COLO668 (cell line): ENCODE results near the gene MYT1.
"Not testable (repeated sequence)": the region's sequence is repeated elsewhere in the genome, so short reads cannot be mapped to it uniquely, and the experiment has no call there.

Experiments
- DNase-seq: peaks from one replicate; lab custom pipeline; 2025; ENCODE audit not compliant: unreplicated experiment; lab: John Stamatoyannopoulos, UW

The MYT1 gene

DNA sequence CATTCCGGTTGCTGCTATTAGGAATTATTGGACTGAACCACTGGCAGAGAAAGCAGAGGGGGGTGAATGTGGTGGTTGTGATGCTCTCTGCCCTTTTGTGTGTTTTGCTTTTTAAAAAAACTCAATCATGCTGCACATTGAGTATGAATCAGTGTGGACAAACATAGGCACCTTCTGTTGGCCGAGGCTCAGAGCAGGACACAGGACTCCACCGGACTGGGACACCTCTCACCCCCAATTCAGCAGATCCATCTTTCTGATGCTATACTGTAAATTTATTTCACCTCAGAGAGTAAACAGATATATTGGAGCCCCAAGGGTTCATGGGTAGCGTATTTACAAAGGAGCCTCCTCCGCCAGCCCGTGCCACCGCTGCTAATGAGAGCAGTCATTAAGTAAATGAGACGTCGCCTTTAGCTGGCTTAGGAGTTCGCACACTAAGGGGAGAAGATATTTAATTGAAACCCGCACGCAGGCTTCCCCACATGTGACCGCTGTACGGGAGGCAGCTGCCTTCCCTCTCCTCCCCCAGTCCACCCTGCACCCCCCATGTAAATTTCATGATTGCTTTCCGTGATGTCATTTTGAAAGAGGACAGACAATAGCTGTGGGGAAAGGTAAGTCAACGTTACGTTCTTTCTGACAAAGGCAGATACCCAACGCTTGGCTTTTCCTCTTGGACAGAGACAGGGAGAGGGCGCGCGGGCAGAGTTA is at the start of gene MYT1:
Gene MYT1 (plus strand): TSS at position 330 of the 714 bp plus-strand sequence. CDS start 34,410 bp downstream, outside the sequence.
- DNase-seq = peak; percentile 76

DNA sequence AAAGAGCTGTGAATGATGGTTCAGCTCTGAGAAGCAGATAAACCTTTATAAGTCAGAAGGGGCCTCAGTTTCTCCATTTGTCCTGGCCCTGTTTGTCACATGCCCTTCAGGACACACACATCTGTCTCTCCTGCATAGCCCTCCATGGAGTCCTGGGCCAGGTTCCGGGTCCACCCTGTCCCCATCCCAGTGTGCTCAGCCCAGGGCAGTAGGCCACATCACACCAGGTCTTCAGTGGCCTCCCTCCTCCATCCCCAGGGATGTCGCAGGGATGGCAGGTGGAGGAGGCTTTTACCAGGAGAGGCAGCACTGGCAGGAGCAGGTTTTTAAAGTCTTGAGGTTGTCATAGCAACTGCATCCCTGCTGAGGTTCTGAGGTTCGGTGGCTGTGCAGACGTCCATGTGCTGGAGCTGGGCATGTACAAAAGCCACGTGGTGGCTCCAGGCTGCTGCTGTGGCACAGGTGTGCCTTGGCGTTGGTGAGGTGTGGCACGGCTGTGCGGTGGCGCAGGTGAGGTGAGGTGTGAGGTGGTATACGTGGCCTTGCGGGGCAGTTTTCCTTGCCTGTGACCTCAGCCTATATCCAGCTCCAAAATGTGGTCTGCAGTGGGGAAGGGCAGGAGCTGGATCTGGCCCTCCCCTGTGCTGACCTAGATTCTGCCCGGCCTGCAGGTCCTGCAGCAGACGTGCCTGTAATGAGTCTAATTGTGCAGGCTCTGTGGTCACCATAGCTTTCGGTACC is 48.9 kb upstream of the MYT1 start:
- DNase-seq = no peak

DNA sequence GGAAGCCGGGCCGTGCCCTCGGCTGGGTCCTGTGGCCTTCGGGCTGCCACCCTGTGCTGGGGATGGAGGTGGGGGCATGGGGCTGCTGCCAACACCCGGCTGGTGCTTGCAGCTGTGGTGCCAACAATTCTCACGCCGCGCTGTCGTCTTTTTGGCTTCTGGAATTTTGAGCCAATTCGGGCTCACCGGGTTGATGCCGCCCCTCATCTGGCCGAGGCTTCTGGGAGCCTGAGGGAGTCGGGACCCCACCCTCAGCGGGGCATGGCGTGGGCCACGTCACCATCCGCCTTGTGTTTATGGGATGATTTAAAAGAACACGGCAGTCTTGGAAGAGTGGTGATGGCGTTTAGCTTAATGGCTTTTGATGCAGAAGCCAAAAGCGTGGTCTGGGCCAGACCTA is 48.2 kb upstream of the MYT1 start:
- DNase-seq = no peak

DNA sequence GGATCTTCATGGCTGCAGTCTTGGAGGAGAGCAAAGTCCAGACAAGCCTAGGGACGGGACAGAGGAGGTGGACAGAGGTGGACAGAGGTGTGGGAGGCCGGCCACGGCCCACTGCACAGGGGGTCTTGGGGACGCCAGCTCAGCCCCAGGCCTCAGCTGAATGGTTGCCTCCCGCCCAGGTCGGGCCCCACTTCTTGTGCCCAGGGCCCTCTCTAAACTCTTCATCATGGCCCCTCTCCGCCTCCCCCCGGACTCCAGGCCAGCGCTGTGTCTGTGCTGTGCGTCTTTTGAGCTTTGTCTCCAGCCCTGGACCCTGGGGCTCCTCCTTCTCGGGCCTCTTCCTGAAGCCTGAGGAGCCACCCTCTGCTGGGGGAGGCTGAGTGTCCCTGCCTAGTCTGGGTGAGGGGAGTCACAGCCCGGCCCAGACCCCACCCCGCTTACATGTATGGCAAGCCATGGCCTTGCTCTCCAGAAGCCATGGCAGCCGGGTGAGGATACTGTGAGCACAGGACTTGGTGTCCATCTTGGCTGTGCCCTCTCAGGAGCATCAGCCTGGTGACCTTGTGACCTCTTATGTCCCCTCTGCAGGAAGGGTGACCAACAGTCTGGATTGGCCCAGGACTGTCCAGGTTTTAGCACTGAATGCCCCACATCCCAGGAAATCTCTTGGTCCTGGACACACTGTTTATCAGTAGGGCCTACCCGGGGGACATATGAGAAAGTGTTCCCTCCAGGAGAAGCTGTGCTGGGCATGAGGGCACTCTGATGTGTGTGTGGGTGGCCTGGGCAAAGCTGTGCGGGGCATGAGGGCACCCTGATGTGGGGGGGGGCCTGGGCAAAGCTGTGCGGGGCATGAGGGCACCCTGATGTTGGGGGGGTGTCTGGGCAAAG is 47.5 kb upstream of the MYT1 start:
- DNase-seq = no peak

DNA sequence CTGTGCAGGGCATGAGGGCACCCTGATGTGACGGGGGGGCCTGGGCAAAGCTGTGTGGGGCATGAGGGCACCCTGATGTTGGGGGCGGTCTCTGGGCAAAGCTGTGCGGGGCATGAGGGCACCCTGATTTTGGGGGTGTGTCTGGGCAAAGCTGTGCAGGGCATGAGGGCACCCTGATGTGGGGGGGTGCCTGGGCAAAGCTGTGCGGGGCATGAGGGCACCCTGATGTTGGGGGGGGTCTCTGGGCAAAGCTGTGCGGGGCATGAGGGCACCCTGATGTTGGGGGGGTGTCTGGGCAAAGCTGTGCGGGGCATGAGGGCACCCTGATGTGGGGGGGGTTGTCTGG is 46.8 kb upstream of the MYT1 start:
- DNase-seq = not testable (repeated sequence)

DNA sequence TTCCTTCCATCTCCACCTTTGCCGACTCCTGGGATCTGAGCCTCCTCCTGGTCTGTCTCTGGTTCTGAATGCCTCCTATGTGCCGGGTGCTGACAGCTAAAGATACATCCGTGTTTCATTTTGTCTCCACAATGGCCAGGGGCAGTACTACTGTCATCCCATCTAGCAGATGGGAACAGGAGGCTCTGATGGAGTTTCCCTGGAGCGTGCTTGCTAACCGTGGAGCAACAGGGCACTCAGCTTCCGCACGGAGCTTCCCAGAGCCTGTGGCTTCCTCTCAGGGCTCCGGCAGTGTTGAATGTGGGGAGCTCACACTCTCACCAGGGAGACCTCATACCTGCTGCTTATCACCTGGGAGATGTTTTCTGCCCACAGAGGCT is 45.0 kb upstream of the MYT1 start:
- no peak for DNase-seq

DNA sequence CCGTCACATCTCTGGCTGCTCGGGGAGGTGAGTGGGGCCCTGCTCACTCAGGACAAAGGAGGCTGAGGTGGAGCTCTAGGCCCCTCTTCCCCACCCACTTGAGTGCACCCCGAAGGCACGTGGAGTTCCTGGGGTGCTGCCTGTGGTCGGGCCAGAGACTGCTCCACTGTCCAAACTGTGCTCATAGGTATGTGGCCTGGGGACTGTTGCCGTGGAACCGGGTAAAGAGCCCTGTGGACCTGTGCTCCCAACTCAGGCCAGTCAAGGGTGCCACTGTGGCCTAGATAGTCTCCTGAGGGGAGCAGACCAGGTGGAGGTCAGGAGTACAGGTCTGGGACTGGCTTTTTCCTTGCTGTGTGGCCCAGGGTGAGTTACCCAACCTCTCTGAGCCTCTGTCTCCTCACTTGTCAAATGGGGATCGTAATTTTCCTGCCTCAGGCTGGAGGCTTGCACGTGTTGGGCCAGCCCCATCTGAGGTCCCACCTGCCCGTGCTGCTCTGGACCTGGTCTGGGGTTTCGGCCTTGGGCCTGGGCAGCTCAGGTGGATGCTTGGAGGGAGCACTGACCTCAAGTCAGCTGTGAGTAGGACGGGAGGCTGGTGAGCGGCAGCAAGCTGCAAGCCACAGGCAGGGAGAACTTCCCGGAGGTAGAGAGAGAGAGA is 44.4 kb upstream of the MYT1 start:
- no peak for DNase-seq

DNA sequence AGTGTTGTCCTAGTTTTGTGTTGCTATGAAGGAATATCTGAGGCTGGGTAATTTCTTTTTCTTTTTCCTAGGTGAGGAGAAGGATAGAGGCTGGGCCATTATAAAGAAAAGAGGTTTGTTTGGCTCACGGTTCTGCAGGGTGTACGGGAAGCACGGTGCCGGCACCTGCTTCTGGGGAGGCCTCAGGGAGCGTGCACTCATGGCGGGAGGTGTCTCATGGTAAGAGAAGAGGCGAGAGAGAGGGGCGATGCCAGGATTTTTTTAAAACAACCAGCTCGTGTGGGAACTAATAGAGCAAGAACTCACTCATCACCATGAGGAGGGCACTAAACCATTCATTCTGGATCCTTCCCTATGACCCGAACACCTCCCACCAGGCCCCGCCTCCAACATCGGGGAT is 42.7 kb upstream of the MYT1 start:
- no peak for DNase-seq

DNA sequence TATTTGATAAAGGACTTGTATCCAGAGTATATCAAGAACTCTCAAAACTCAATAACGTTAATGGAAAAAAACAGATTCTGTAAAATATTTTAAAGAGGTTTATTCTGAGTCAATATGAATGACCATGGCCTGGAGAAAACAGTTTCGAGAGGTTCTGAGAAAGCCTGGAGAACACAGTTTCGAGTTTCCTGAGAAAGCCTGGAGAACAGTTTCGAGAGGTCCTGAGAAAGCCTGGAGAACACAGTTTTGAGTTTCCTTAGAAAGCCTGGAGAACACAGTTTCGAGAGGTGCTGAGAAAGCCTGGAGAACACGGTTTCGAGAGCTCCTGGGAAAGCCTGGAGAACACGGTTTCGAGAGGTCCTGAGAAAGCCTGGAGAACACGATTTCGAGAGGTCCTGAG is 41.3 kb upstream of the MYT1 start:
- not testable (repeated sequence) for DNase-seq

DNA sequence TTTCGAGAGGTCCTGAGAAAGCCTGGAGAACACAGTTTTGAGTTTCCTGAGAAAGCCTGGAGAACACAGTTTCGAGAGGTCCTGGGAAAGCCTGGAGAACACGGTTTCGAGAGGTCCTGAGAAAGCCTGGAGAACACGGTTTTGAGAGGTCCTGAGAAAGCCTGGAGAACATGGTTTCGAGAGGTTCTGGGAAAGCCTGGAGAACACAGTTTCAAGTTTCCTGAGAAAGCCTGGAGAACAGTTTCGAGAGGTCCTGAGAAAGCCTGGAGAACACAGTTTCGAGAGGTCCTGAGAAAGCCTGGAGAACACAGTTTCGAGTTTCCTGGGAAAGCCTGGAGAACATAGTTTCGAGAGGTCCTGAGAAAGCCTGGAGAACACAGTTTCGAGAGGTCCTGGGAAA is 40.7 kb upstream of the MYT1 start:
- DNase-seq = not testable (repeated sequence)

DNA sequence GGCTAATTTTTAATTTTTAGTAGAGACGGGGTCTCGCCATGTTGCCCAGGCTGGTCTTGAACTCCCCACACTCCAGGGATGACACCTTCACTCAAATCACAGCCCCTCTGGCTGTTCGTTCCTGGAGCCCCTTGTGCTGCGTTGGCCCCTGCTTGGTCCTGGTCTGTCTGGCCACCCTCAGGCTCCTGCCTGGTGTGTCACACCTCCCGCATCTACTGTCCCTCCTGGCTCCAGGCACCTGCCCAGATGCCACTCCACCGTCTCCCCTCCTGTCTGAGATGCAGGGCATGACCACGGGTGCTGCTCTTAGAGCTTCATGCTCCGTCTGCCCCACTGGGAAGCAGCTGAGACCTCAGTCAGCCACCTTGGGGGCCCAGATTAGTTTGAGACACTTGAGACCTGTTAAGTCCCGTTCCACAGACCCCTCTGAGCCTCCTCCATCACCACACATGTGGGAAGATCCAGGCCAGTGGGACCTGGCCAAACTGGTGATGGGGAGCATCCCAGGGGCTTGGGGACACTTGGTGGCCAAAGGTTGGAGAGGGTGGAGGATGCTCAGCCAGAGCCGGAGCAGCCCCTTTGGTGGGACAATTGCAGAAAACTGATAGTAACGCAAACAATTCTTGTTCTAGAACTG is 35.0 kb upstream of the MYT1 start:
- DNase-seq = no peak

DNA sequence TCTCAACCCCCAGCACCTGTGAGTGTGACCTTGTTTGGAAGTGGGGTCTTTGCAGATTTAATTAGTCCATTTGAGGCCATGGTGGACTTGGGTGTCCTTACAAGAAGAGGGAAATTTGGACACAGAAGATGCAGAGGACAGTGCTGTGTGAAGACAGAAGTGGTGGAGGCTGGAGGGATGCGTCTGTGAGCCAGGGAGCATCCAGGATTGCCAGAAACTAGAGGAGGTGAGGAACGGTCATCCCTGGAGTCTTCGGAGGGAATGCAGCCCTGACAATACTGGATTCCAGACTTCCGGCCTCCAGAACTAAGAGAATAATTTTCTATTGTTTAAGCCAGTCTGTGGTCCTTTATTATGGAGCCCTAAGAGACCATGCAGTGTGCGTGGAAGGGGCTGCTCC is 34.0 kb upstream of the MYT1 start:
- DNase-seq = no peak

DNA sequence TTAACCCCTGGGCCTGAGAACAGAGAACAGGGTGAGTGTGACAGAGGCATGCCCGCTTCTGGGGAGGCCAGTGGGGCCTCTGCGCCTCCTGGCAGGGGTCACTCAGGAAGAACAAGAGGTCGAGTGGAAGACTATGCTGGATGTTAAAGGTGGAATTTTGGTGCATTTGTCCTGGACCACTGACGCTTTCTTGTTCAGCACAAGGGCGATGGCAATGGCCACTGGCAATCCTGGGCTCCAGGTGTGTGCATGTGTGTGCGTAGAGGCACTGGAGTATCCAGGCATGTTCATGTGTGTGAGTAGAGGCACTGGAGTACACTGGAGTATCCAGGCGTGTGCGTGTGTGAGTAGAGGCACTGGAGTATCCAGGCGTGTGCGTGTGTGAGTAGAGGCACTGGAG is 33.4 kb upstream of the MYT1 start:
- DNase-seq = no peak

DNA sequence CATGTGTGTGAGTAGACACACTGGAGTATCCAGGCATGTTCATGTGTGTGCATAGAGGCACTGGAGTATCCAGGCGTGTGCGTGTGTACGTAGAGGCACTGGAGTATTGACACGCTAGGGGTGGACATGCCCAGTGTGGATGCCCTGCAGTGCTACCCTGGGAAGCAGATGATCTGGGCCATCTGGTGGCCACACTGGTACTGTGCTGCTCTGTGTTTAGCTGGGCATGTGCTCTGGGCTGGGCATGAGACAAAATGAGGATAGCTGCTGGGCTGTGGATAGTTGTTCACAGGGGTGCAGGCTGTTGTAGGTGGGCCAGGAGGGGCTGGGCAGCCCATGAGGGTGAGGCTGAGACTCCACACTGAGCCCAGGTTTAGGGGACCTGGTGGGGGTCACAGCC is 32.8 kb upstream of the MYT1 start:
- DNase-seq = peak; percentile 73

DNA sequence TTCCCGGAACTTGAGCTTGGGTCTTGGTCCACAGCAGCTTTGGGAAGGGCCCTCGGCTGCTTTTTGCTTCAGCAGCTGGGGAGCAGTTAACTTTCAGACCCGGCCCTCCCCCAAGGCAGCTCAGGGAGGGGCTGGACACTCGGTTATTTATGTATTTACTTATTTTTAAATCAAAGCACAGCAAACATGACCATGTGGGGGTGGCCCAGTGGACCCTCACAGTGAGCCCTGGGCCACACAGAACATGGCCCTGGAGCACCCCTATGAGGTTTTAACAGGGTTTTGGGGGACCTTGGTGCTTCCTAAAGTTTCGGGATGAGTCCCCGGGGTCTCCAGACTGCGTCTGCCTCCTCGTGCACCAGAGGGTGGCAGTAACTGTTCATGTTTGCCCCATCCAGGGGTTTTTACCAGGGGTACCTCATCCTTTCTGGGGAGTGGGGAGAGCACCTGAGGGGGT is 30.3 kb upstream of the MYT1 start:
- no peak for DNase-seq

DNA sequence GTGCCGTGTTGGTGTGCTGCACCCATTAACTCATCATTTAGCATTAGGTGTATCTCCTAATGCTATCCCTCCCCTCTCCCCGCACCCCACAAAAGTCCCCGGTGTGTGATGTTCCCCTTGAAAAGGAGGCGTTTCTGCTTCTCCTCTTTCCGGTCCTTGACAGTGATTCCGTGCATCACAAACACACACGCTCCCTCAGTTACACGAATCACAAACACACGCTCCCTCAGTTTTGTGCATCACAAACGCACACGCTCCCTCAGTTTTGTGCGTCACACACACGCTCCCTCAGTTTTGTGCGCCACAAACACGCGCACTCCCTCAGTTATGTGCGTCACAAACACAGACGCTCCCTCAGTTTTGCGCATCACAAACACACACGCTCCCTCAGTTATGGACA is 29.5 kb upstream of the MYT1 start:
- DNase-seq = not testable (repeated sequence)

DNA sequence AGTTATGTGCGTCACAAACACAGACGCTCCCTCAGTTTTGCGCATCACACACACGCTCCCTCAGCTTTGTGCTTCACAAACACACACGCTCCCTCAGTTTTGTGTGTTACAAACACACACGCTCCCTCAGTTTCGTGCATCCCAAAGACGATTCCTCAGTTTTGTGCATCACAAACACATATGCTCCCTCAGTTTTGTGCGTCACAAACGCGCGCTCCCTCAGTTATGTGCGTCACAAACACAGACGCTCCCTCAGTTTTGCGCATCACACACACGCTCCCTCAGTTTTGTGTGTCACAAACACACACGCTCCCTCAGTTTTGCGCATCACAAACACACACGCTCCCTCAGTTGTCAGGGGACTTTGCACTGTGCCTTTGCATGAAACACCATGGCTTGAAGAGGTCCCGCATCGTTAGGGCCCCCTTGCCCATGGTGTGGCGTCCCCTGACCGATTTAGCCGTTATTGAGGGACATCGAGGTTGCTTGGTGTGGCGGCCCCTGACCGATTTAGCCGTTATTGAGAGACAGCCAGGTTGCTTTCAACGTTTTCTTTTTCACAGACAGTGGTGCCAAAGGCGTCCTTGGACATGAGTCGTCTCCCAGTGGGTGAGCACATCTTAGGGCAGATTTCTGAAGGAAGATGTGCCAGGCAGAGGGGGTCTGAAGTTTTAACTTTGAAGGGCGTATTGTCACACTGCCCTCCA is 28.1 kb upstream of the MYT1 start:
- no peak for DNase-seq

DNA sequence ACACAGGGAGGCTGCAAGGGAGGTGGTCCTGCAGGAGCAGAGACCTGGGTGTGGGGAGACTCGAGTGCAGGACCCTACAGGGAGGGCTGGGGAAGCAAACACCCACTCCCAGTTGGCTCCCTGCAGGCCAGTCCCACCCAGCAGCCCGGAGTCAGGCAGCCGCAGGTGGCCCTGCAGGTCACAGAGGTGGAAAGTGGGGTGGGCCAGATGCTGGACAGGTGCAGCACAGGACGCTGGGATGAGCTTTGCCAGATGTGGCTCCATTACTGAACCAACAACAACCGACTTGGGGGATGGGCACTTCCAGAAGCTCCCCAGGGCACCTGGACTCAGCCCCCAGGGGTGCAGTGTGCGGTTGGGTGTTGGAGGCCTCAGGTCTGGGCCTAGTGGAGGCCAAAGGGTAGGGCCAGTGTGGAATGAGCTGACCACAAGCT is 26.6 kb upstream of the MYT1 start:
- peak; percentile 36 for DNase-seq

DNA sequence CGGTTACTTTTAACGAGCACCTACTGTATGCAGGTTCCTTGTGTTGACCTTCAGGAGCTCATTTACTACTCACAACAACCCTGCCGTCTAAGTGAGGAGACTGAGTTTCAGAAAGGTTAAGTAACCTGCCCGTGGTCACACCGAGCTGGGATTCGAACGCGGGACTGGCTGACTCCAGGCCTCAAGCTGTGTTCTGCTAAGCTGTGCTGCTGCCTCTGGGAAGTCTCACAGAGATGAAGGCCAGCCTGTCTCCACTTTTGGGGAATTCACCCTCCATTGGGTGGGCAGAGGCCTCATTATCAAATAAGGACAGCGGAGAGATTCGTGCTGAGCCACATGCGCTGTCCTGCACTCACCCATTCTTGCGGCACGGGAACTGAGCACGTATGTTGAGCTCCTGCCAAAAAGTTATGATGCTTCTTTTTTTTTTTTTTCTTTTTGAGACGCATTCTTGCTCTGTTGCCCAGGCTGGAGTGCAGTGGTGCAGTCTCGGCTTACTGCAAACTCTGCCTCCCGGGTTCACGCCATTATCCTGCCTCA is 25.9 kb upstream of the MYT1 start:
- no peak for DNase-seq
